Right cardiac atrium (tissue), 5 donors: ENCODE results near the gene KYAT1. TPM values are rescaled to one million over a fixed set of nuclear protein-coding genes. Genes with fewer than 3 reads are reported as not detected.
"Not testable (repeated sequence)": the region's sequence is repeated elsewhere in the genome, so short reads cannot be mapped to it uniquely, and the experiment has no call there.

Experiments used
- ATAC-seq, 2 donors: fragments of 200-7000 bp; cut with Tn5 transposase; one replicate each; pipeline versions ENCODE4 v1.8.0 to v1.9.1; 2020; ENCODE audit warnings: moderate library complexity in 2 of 2, mild to moderate bottlenecking in 1 of 2
- DNase-seq, 3 donors: peaks; one replicate each; pipeline ENCODE4 v3.0.0-alpha.2; 2020
- H3K27ac ChIP-seq: one replicate; pipeline ENCODE4 v1.5.1; 2013; ENCODE audit warnings: mild to moderate bottlenecking, low read length, control low read depth, moderate library complexity
- H3K27me3 ChIP-seq: one replicate; pipeline ENCODE4 v1.6.1; 2013; ENCODE audit not compliant: control insufficient read depth, insufficient read depth
- H3K4me1 ChIP-seq: one replicate; pipeline ENCODE4 v1.6.1; 2013; ENCODE audit warnings: low read length; ENCODE audit not compliant: control insufficient read depth, insufficient read depth
- H3K4me3 ChIP-seq: one replicate; pipeline ENCODE4 v1.5.1; 2013; ENCODE audit warnings: low read length, control low read depth
- H3K9me3 ChIP-seq: one replicate; pipeline ENCODE4 v1.6.1; 2013; ENCODE audit warnings: low read length; ENCODE audit not compliant: control insufficient read depth
- WGBS: extraction: QIAGEN DNeasy Blood & Tissue Kit; methylation state at CpG from one replicate; pipeline ENCODE4 v1.1.7; 2013; 5-methylcytosine and 5-hydroxymethylcytosine counted together
- intact Hi-C, 4 donors: fragments of 100-400 bp; cut with DNase I; formaldehyde crosslinking; loops; one replicate each; pipeline versions ENCODE4 v1.11.0 to v1.14.0; 2022 to 2023
- polyA plus RNA-seq: library from polyadenylated mRNA; stranded (reverse); fragments of 200-250 nt; gene quantifications from one replicate; pipeline ENCODE4 v1.2.3, GENCODE V29; 2013
- total RNA-seq, 4 donors: library from RNA; stranded (reverse); fragmentation: NEBNext Ultra II Directional; extraction: Animal tissue kit (Norgen Biotek cat#: 25700); gene quantifications; one replicate each; pipeline ENCODE4 v1.2.1, GENCODE V29; 2021
- donor health status: healthy with polysubstance abuse.
- donor health status: DM: no; HTN: yes; CAD: no.
- donor health status: DM: no; HTN: no; CAD: no.
- donor health status: DM: no; HTN: yes; CAD: no; lungs with severe emphysema.
- donor health status: DM: yes; HTN: yes; CAD: no.

KYAT1 gene
- total and polyA plus RNA-seq, 5 donors: 10.1 to 18.0 (median 14.7) TPM

DNA sequence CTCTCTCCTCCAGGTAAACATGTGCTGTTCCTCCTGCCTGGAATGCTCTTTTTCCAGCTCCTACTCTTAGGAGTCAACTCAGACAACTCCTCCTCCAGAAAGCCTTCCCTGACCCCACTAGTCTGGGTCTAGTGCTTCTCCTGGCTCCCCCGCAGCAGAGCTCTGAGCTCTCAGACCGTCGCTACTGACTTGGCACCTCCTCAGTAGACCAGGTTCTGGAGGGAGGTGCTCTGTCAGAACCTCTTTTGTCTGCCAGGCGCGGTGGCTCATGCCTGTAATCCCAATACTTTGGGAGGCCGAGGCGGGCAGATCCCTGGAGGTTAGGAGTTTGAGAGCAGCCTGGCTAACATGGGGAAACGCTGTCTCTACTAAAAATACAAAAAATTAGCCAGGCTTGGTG is 3.6 kb upstream of the KYAT1 start:
- H3K9me3 ChIP-seq: no peaks in the 10 kb centered on the region
- H3K4me1 ChIP-seq: peaks cover 18% of the 10 kb centered on the region
- no peaks in the 10 kb centered on the region for H3K27me3 ChIP-seq
- no peak for DNase-seq
- H3K27ac ChIP-seq: peak overlapping the region; percentile 44
- intact Hi-C loops: no loop called here
- WGBS: 86% methylated on average over 8 of the region's 8 CpGs
- H3K4me3 ChIP-seq: no peak overlapping the region
- ATAC-seq: no peak

DNA sequence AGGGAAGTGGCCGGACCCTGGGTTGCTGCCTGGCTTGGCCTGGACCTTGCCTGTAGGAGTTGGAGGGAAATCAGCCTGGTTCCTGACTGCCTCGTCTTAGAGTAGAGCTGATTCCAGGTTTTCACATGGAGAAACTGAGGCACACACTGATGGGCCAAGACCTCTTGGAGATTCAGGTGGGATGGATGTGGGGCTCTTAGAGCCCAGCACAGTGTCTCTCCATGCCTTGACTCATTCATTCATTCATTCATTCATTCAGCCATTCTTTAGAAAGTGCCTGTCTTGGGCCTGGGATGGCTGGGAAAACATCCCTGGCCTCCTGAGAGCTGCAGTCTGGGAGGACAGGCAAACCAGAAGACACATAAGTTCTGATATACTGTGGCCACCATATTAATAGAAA is 2.4 kb upstream of the KYAT1 start:
- ATAC-seq (no peak), DNase-seq (no peak)
- peak overlapping the region; percentile 0 for H3K27ac ChIP-seq
- intact Hi-C loops: loop anchor here in 3 of 4 donors (5.0 kb wide), 1 partner anchor 38 kb away; the partner anchor contains the start of gene PHYHD1 (in 3 of the 3)
- peaks cover 23% of the 10 kb centered on the region for H3K4me1 ChIP-seq
- no peaks in the 10 kb centered on the region for H3K9me3 ChIP-seq
- H3K27me3 ChIP-seq: no peaks in the 10 kb centered on the region
- no peak overlapping the region for H3K4me3 ChIP-seq
- WGBS: 46% methylated on average over 2 of the region's 2 CpGs

DNA sequence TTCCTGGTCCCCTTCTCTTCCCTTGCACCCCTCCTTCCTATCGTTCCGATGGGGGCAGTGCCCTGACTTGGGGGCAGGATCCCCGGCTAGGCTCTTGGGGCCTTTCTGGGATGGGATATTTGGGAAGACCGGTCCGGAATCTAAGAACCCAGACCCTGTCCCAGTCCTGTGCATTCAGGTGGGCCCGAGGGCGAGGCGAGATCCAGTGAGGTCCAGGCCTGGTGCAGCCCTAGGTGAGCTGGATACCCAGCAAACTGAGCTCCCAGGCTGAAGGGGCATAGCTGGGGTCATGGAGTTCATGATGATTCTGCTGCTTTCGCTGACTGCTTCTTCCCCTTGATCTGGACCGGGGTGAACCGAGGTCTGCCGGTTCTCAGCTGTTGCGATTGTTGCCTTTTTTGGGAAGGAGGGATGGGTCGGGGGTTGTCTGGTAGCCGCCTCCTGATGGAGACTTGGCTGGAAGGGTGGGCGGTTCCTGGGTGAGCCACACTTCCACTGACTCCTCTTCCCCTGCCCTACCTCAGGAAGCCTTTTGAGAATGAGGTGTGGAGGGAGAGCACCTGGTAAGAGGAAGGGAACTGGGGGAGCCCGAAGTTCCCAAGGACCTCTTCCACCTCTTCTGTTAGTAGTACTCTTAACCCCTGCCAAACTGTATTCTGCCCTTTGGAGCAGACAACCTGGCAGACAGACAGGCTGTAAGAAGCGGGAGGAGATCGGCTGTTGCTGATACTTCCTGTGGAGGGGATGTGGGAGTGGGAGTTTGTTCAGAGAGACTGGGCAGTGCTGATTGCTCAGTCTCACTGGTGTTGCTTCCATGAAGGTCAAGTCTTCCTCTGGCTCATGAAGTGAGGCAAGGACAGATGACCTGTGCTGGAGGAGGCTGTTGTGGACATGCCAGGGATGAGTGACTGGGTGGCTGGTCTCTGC is 1.2 kb upstream of the KYAT1 start:
- Histone ChIP-seq H3K9me3 (no peaks in the 10 kb centered on the region), H3K4me3 (peak overlapping the region; percentile 90), H3K4me1 (peaks cover 18% of the 10 kb centered on the region), H3K27me3 (no peaks in the 10 kb centered on the region), H3K27ac (peak overlapping the region; percentile 97)
- intact Hi-C loops: loop anchor here in 3 of 4 donors (5.0 kb wide), 1 partner anchor 39 kb away; the partner anchor contains the start of gene PHYHD1 (in 3 of the 3)
- DNase-seq: peak in 2 of 3 donors; percentile 63 to 66
- under 1% methylated on average over 19 of the region's 19 CpGs for WGBS
- peak in 1 of 2 donors; percentile 6 for ATAC-seq

- Histone ChIP-seq H3K27ac (peak overlapping the region; percentile 62), H3K4me1 (peaks cover 8% of the 10 kb centered on the region), H3K9me3 (no peaks in the 10 kb centered on the region), H3K4me3 (no peak overlapping the region), H3K27me3 (no peaks in the 10 kb centered on the region)
- ATAC-seq (no peak), DNase-seq (no peak)
- intact Hi-C loops: no loop called here
- WGBS: 77% methylated on average over 5 of the region's 5 CpGs
Observed at GRCh38 chr9:128877852-128878251, 3.9 kb downstream of the KYAT1 start.

DNA sequence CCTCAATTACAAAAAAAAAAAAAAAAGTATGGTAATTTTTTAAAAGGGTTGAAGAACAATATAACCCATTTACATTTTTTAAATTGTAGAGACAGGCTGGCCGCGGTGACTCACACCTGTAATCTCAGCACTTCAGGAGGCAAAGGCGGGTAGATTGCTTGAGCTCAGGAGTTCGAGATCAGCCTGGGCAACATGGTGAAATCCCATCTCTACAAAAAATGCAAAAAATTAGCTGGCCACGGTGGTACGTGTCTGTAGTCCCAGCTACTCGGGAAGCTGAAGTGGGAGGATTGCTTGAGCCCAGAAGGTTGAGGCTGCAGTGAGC is 10.8 kb downstream of the KYAT1 start:
- DNase-seq, intact Hi-C loops, H3K27me3 ChIP-seq, ATAC-seq, H3K9me3 ChIP-seq, H3K4me1 ChIP-seq, H3K4me3 ChIP-seq, H3K27ac ChIP-seq: not testable (repeated sequence)
- 89% methylated on average over 7 of the region's 7 CpGs for WGBS

DNA sequence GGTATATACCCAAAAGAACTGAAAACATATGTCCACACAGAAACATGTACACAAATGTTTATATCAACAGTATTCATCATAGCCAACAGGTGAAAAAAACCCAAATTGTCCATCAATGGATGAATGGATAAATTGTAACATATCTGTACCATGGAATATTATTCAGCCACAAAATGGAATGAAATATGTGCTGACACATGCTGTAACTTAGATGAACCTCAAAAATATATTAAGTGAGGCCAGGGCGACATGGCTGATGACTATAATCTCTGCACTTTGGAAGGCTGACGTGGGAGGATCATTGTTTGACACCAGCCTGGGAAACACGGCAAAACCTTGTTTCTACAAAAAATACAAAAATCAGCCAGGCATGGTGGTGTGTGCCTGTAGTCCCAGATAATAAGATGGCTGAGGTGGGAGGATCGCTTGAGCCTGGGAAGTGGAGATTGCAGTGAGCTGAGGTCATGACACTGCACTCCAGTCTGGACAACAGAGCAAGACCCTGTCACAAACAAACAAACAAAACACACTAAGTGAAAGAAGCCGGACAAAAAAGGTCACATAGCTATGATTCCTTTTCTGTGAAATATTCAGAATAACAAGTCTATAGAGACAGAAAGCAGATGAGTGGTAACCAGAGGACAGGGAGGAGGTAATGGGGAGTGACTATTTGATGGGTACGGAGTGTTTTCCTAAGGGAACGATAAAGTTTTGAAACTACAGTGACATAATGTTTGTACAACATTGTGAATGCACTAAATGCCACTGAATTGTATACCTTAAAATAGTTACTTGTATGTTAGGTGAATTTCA is 11.4 kb downstream of the KYAT1 start:
- Histone ChIP-seq H3K9me3 (no peaks in the 10 kb centered on the region), H3K4me1 (no peaks in the 10 kb centered on the region), H3K27me3 (no peaks in the 10 kb centered on the region), H3K27ac (no peak overlapping the region), H3K4me3 (no peak overlapping the region)
- DNase-seq: no peak
- intact Hi-C loops: no loop called here
- 84% methylated on average over 7 of the region's 7 CpGs for WGBS
- ATAC-seq: no peak

GRCh38 chr9:128863647-128864046 is 18.1 kb downstream of the KYAT1 start:
- no peak overlapping the region for H3K4me3 ChIP-seq
- H3K27ac ChIP-seq: no peak overlapping the region
- no peaks in the 10 kb centered on the region for H3K27me3 ChIP-seq
- DNase-seq: peak; percentile 73 to 90 (median 89)
- intact Hi-C loops: loop anchor here (2.0 to 5.0 kb wide), 2 partner anchors 64 to 65 kb away; no protein-coding TSS in a partner anchor
- peak; percentile 79 to 89 for ATAC-seq
- H3K9me3 ChIP-seq: no peaks in the 10 kb centered on the region
- H3K4me1 ChIP-seq: no peaks in the 10 kb centered on the region
- 23% methylated on average over 10 of the region's 10 CpGs for WGBS

- Histone ChIP-seq H3K27ac (no peak overlapping the region), H3K27me3 (no peaks in the 10 kb centered on the region), H3K4me1 (no peaks in the 10 kb centered on the region), H3K9me3 (no peaks in the 10 kb centered on the region), H3K4me3 (no peak overlapping the region)
- intact Hi-C loops: loop anchor here (2.0 to 5.0 kb wide), 2 partner anchors 65 to 66 kb away; no protein-coding TSS in a partner anchor
- DNase-seq: no peak
- ATAC-seq: peak in 1 of 2 donors; percentile 40
- 82% methylated on average over 6 of the region's 6 CpGs for WGBS
Observed at GRCh38 chr9:128862401-128862851, 19.3 kb downstream of the KYAT1 start.

GRCh38 chr9:128861501-128861900 is 20.2 kb downstream of the KYAT1 start:
- DNase-seq (no peak), ATAC-seq (peak in 1 of 2 donors; percentile 27)
- H3K27me3 ChIP-seq: no peaks in the 10 kb centered on the region
- intact Hi-C loops: loop anchor here in 2 of 4 donors (5.0 kb wide), 1 partner anchor 66 kb away; no protein-coding TSS in a partner anchor
- H3K4me1 ChIP-seq: no peaks in the 10 kb centered on the region
- H3K9me3 ChIP-seq: no peaks in the 10 kb centered on the region
- 79% methylated on average over 6 of the region's 6 CpGs for WGBS
- H3K27ac ChIP-seq: no peak overlapping the region
- no peak overlapping the region for H3K4me3 ChIP-seq

DNA sequence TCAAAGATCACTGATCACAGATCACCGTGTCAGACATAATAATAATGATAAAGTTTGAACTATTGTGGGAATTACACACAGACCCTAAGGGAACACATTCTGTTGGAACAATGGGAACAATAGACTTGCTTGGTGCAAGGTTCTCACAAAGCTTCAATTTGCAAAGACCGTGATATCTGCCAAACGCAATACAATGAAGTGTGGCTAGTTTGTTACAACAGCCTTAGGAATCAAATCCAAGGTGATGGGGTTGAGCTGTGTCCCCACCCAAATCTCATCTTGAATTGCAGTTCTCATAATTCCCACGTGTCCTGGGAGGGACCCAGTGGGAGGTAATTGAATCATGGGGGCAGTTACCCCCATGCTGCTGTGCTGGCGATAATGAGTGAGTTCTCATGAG is 20.8 kb downstream of the KYAT1 start:
- intact Hi-C loops: loop anchor here in 2 of 4 donors (5.0 kb wide), 1 partner anchor 66 kb away; no protein-coding TSS in a partner anchor
- DNase-seq (no peak), ATAC-seq (no peak)
- Histone ChIP-seq H3K9me3 (no peaks in the 10 kb centered on the region), H3K4me3 (no peak overlapping the region), H3K4me1 (no peaks in the 10 kb centered on the region), H3K27ac (no peak overlapping the region), H3K27me3 (no peaks in the 10 kb centered on the region)
- 81% methylated on average over 5 of the region's 5 CpGs for WGBS
